IPS-15b (cell line): ENCODE measurements around the gene ELOB.

Experiments used
- H3K27me3 ChIP-seq: one replicate; pipeline ENCODE4 v1.6.1; 2013; ENCODE audit warnings: low read length; ENCODE audit not compliant: control insufficient read depth, insufficient read depth
- H3K36me3 ChIP-seq: one replicate; pipeline ENCODE4 v1.6.1; 2013; ENCODE audit warnings: low read length; ENCODE audit not compliant: control insufficient read depth, insufficient read depth
- H3K4me1 ChIP-seq: one replicate; pipeline ENCODE4 v1.6.1; 2013; ENCODE audit warnings: mild to moderate bottlenecking, low read length; ENCODE audit not compliant: control insufficient read depth, insufficient read depth
- H3K4me3 ChIP-seq: one replicate; pipeline ENCODE4 v1.5.1; 2013; ENCODE audit warnings: low read depth, low read length
- H3K9ac ChIP-seq: one replicate; pipeline ENCODE4 v1.6.1; 2013; ENCODE audit warnings: low read depth, mild to moderate bottlenecking, low read length
- H3K9me3 ChIP-seq: one replicate; pipeline ENCODE4 v1.6.1; 2013; ENCODE audit warnings: mild to moderate bottlenecking, low read length; ENCODE audit not compliant: control insufficient read depth, insufficient read depth

The ELOB gene

GRCh38 chr16:2806286-2806685, 29.2 kb upstream of the ELOB start:
- Histone ChIP-seq H3K9ac (no peak overlapping the region), H3K4me3 (no peak overlapping the region), H3K9me3 (no peaks in the 10 kb centered on the region), H3K4me1 (no peaks in the 10 kb centered on the region), H3K36me3 (no peaks in the 10 kb centered on the region), H3K27me3 (peaks cover 5% of the 10 kb centered on the region)

GRCh38 chr16:2804728-2805127, 27.6 kb upstream of the ELOB start:
- no peaks in the 10 kb centered on the region for H3K36me3 ChIP-seq
- no peaks in the 10 kb centered on the region for H3K4me1 ChIP-seq
- no peak overlapping the region for H3K9ac ChIP-seq
- H3K4me3 ChIP-seq = no peak overlapping the region
- H3K27me3 ChIP-seq = peaks cover 5% of the 10 kb centered on the region
- H3K9me3 ChIP-seq = no peaks in the 10 kb centered on the region

GRCh38 chr16:2803545-2804195, 26.6 kb upstream of the ELOB start:
- Histone ChIP-seq H3K27me3 (peaks cover 5% of the 10 kb centered on the region), H3K4me3 (no peak overlapping the region), H3K4me1 (no peaks in the 10 kb centered on the region), H3K9ac (no peak overlapping the region), H3K36me3 (no peaks in the 10 kb centered on the region), H3K9me3 (no peaks in the 10 kb centered on the region)

GRCh38 chr16:2799859-2800226, 22.8 kb upstream of the ELOB start:
- Histone ChIP-seq H3K9ac (no peak overlapping the region), H3K36me3 (no peaks in the 10 kb centered on the region), H3K4me3 (no peak overlapping the region), H3K9me3 (no peaks in the 10 kb centered on the region), H3K4me1 (no peaks in the 10 kb centered on the region), H3K27me3 (peaks cover 4% of the 10 kb centered on the region)

DNA sequence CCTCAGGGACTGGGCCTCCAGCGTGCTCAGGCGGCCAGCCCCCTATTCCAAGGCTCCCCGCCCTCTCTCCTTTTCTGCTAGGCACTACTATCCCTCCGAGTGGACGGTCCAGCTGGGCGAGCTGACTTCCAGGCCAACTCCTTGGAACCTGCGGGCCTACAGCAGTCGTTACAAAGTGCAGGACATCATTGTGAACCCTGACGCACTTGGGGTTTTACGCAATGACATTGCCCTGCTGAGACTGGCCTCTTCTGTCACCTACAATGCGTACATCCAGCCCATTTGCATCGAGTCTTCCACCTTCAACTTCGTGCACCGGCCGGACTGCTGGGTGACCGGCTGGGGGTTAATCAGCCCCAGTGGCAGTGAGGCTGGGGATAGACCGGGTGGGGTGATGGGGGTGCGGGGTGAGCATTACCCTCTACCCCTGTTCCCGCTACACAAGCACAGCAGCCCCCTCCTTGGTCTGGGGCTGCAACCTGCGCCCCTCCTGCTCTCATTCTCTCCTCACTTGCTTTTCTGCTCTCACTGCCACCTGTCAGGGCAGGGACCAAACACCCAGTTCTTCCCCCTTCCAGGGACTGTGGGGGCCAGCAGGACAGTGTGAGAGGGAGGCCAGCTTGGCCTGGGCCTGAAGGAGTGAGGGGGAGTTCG, 22.3 kb upstream of the ELOB start:
- H3K9me3 ChIP-seq = no peaks in the 10 kb centered on the region
- H3K27me3 ChIP-seq = peaks cover 3% of the 10 kb centered on the region
- no peaks in the 10 kb centered on the region for H3K36me3 ChIP-seq
- no peaks in the 10 kb centered on the region for H3K4me1 ChIP-seq
- H3K9ac ChIP-seq = no peak overlapping the region
- no peak overlapping the region for H3K4me3 ChIP-seq

GRCh38 chr16:2798723-2799204, 21.7 kb upstream of the ELOB start:
- no peaks in the 10 kb centered on the region for H3K36me3 ChIP-seq
- no peaks in the 10 kb centered on the region for H3K9me3 ChIP-seq
- no peak overlapping the region for H3K4me3 ChIP-seq

DNA sequence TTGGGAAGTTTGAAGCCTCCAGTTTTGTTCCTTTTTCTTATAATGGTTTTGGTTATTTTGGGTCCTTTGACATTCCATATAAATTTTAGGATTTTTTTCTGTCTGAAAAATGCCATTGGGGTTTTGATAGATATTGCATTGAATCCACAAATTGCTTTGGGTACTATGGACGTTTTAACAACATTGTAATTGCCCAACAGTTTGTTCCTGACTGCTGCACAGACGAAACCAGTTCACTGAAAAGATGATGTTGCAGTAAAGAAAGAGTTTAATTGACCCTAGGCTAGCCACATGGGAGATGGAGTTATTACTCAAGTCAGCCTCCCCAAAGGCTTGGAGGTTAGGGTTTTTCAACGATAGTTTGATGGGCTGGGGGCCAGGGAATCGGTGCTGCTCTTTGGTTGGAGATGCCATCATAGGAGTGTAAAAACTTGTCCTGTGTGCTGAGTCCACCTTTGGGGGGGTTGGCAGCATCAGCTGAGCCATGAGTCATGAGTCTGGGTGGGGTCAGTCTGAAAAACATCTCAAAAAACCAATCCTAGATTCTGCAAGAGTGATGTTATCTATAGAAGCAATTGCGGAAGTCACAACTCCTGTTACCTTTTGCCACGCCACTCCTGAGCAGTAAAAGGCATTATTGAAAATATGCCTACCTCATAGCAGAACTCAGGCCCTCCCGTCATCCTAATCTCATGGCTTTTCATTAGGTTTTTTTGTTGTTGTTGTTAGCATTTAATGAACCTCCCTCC, 18.5 kb upstream of the ELOB start:
- Histone ChIP-seq H3K36me3 (no peaks in the 10 kb centered on the region), H3K4me1 (no peaks in the 10 kb centered on the region), H3K27me3 (no peaks in the 10 kb centered on the region), H3K9ac (no peak overlapping the region), H3K4me3 (no peak overlapping the region), H3K9me3 (no peaks in the 10 kb centered on the region)

More at GRCh38 chr16:2798723-2799204, 21.7 kb upstream of the ELOB start:
- H3K4me1 ChIP-seq = no peaks in the 10 kb centered on the region
- no peaks in the 10 kb centered on the region for H3K27me3 ChIP-seq
- H3K9ac ChIP-seq = no peak overlapping the region

DNA sequence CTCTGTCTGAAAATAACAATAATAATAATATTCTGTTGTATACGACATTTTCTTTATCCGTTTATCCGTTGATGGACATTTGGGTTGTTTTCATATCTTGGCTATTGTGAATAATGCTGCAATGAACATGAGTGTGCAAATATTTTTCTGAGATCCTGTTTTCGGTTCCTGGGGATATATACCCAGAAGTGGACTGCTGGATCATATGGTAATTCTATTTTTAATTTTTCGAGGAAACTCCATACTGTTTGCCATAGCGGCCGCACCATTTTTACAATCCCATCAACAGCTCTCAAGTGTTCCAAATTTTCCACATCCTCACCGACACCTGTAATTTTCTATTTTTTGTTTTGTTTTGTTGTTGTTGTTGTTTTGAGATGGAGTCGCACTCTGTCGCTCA, 15.9 kb upstream of the ELOB start:
- no peaks in the 10 kb centered on the region for H3K36me3 ChIP-seq
- no peak overlapping the region for H3K4me3 ChIP-seq
- H3K4me1 ChIP-seq = no peaks in the 10 kb centered on the region
- no peak overlapping the region for H3K9ac ChIP-seq
- no peaks in the 10 kb centered on the region for H3K9me3 ChIP-seq
- no peaks in the 10 kb centered on the region for H3K27me3 ChIP-seq

GRCh38 chr16:2791174-2791573, 14.1 kb upstream of the ELOB start:
- Histone ChIP-seq H3K4me3 (no peak overlapping the region), H3K4me1 (no peaks in the 10 kb centered on the region), H3K27me3 (peaks cover 4% of the 10 kb centered on the region), H3K36me3 (no peaks in the 10 kb centered on the region), H3K9ac (no peak overlapping the region), H3K9me3 (no peaks in the 10 kb centered on the region)

GRCh38 chr16:2790631-2791030, 13.6 kb upstream of the ELOB start:
- Histone ChIP-seq H3K27me3 (peaks cover 9% of the 10 kb centered on the region), H3K4me3 (no peak overlapping the region), H3K9me3 (no peaks in the 10 kb centered on the region), H3K4me1 (no peaks in the 10 kb centered on the region), H3K9ac (no peak overlapping the region), H3K36me3 (no peaks in the 10 kb centered on the region)

GRCh38 chr16:2787961-2788360, 10.9 kb upstream of the ELOB start:
- H3K4me3 ChIP-seq = no peak overlapping the region
- H3K9me3 ChIP-seq = no peaks in the 10 kb centered on the region
- peaks cover 18% of the 10 kb centered on the region for H3K27me3 ChIP-seq
- H3K9ac ChIP-seq = no peak overlapping the region
- H3K4me1 ChIP-seq = no peaks in the 10 kb centered on the region
- H3K36me3 ChIP-seq = no peaks in the 10 kb centered on the region

- Histone ChIP-seq H3K9me3 (no peaks in the 10 kb centered on the region), H3K27me3 (peaks cover 18% of the 10 kb centered on the region), H3K4me3 (no peak within 1 kb of the TSS), H3K36me3 (no peaks in the 10 kb centered on the region), H3K4me1 (no peaks in the 10 kb centered on the region), H3K9ac (no peak within 1 kb of the TSS)
These were observed 10.3 kb upstream of the ELOB start, which contains the start of gene PRSS33 for GRCh38 chr16:2787406-2787805. PRSS33 (minus strand) TSS chr16:2787560; CDS start chr16:2786547, 1,013 bp downstream.
